ENCODE data around the gene PSTPIP1. TPM values are rescaled to one million over a fixed set of nuclear protein-coding genes. Genes with fewer than 3 reads are reported as not detected.

PSTPIP1 gene
- polyA plus RNA-seq, 2 of the 4 experiments (the other 2 are of a cell fraction) = not detected

- no peak for TF ChIP-seq HEYL (CRISPR knock-in tag; IDR thresholded peaks at IDR 0.05)
- no peak for TF ChIP-seq RCOR1 (IDR thresholded peaks at IDR 0.05; ENCODE audit: low read depth, low read length)
- no peak for TF ChIP-seq MAZ (IDR thresholded peaks at IDR 0.05; ENCODE audit: borderline replicate concordance, low read depth, low read length)
- TF ChIP-seq HOXB5 (CRISPR knock-in tag; IDR thresholded peaks at IDR 0.05) = no peak
- no peak for TF ChIP-seq NFE2L2 (conservative IDR thresholded peaks at IDR 0.05; ENCODE audit: low read length)
- Histone ChIP-seq H3K9me3 (no peaks in the 10 kb centered on the region), H3K4me2 (no peak overlapping the region), H3K4me1 (peaks cover 15% of the 10 kb centered on the region), H3K27ac (peak overlapping the region in 1 of 2 experiments; percentile 21; a peak in 1 of 6 replicates), H3K4me3 (no peak overlapping the region)
- WGBS (ENCODE audit: missing lambda C conversion rate) = 82% methylated on average over 5 of the region's 6 CpGs
- ChIA-PET CTCF (interaction anchor here (0.6 to 2.6 kb wide), 3 partner anchors 12 to 542 kb away, joined by 3 to 11 read pairs (median 3); no protein-coding TSS in a partner anchor), POLR2A (no interaction called here)
- no peak for DNase-seq (ENCODE audit: low read depth in 1 of 2, low spot score in 1 of 2)
- FAIRE-seq = no peak
- ATAC-seq = no peak
Observed at GRCh38 chr15:76994496-76994895, 430 bp upstream of the PSTPIP1 start.

- ChIA-PET CTCF (interaction anchor here (0.6 to 2.6 kb wide), 5 partner anchors 20 to 637 kb away, joined by 3 to 11 read pairs (median 3); no protein-coding TSS in a partner anchor), POLR2A (no interaction called here)
- Histone ChIP-seq H3K4me3 (no peak overlapping the region), H3K4me2 (no peak overlapping the region), H3K4me1 (peaks cover 15% of the 10 kb centered on the region), H3K27ac (peak overlapping the region in 1 of 2 experiments; percentile 44; a peak in 1 of 6 replicates), H3K9me3 (no peaks in the 10 kb centered on the region)
- WGBS (ENCODE audit: missing lambda C conversion rate) = 80% methylated on average over 9 of the region's 9 CpGs
- TF ChIP-seq ZNF302 (CRISPR knock-in tag; IDR thresholded peaks at IDR 0.05) (no peak), NPAS2 (CRISPR knock-in tag; IDR thresholded peaks at IDR 0.05; ENCODE audit: borderline replicate concordance) (no peak), RFX5 (IDR thresholded peaks at IDR 0.05) (no peak), KDM1A (IDR thresholded peaks at IDR 0.05; ENCODE audit: low read depth) (no peak), POLR2AphosphoS2 (conservative IDR thresholded peaks at IDR 0.05; ENCODE audit: low read length) (no peak), MYC (IDR thresholded peaks at IDR 0.05; ENCODE audit: borderline replicate concordance, low read length) (no peak), CBX8 (IDR thresholded peaks at IDR 0.05) (no peak)
- FAIRE-seq = no peak
- no peak for DNase-seq (ENCODE audit: low read depth in 1 of 2, low spot score in 1 of 2)
- ATAC-seq = no peak
Observed at GRCh38 chr15:76996076-76996525, 1.2 kb downstream of the PSTPIP1 start.

GRCh38 chr15:76996526-76997401 lies 1.8 kb downstream of the PSTPIP1 start:
- FAIRE-seq = no peak
- ChIA-PET POLR2A (no interaction called here), CTCF (interaction anchor here (0.9 to 1.1 kb wide), 3 partner anchors 21 to 39 kb away, joined by 3 to 5 read pairs (median 3); no protein-coding TSS in a partner anchor)
- WGBS (ENCODE audit: missing lambda C conversion rate) = 78% methylated on average over 9 of the region's 14 CpGs
- TF ChIP-seq RFX5 (IDR thresholded peaks at IDR 0.05) (no peak), FOSL2 (IDR thresholded peaks at IDR 0.05) (no peak), FOSL2 (CRISPR knock-in tag; IDR thresholded peaks at IDR 0.05) (peak; percentile 38; the same call in 1 of the 2 replicates)
- no peak for DNase-seq (ENCODE audit: low read depth in 1 of 2, low spot score in 1 of 2)
- Histone ChIP-seq H3K4me2 (0 out of 3 replicates have a peak overlapping the region, but pooled peaks have one; percentile 1), H3K4me1 (peaks cover 15% of the 10 kb centered on the region), H3K4me3 (no peak overlapping the region), H3K27ac (peak overlapping the region in 1 of 2 experiments; percentile 44; a peak in 2 of 6 replicates), H3K9me3 (no peaks in the 10 kb centered on the region)
- ATAC-seq = peak; percentile 38 to 50; a peak in 5 of 6 replicates

GRCh38 chr15:76998663-76999285 lies 3.8 kb downstream of the PSTPIP1 start:
- H3K9me3 ChIP-seq = no peaks in the 10 kb centered on the region
- no peak for ATAC-seq
- no peak overlapping the region for H3K27ac ChIP-seq
- no peak for DNase-seq (ENCODE audit: low read depth in 1 of 2, low spot score in 1 of 2)
- H3K4me1 ChIP-seq = peaks cover 15% of the 10 kb centered on the region
- WGBS (ENCODE audit: missing lambda C conversion rate) = 60% methylated on average over 8 of the region's 8 CpGs
- FAIRE-seq = no peak
- CTCF ChIA-PET = interaction anchor here (0.7 to 1.5 kb wide), 3 partner anchors 12 to 26 kb away, joined by 3 read pairs; no protein-coding TSS in a partner anchor
- H3K4me2 ChIP-seq = no peak overlapping the region
- no peak for TF ChIP-seq CBX8 (IDR thresholded peaks at IDR 0.05)
- no peak for TF ChIP-seq KDM5A (IDR thresholded peaks at IDR 0.05)
- TF ChIP-seq RCOR1 (IDR thresholded peaks at IDR 0.05; ENCODE audit: low read depth, low read length) = no peak
- TF ChIP-seq BCL3 (IDR thresholded peaks at IDR 0.05) = no peak
- TF ChIP-seq FOSB (CRISPR knock-in tag; IDR thresholded peaks at IDR 0.05) = no peak
- TF ChIP-seq GATA3 (IDR thresholded peaks at IDR 0.05; ENCODE audit: borderline replicate concordance) = no peak
- no peak for TF ChIP-seq EP300 (IDR thresholded peaks at IDR 0.05)
- TF ChIP-seq CBX2 (IDR thresholded peaks at IDR 0.05; ENCODE audit: borderline replicate concordance, low read depth) = no peak
- no peak for TF ChIP-seq REST (IDR thresholded peaks at IDR 0.05)
- no peak for TF ChIP-seq RARB (CRISPR knock-in tag; IDR thresholded peaks at IDR 0.05)
- TF ChIP-seq CHD2 (IDR thresholded peaks at IDR 0.05; ENCODE audit: low read length, partially characterized antibody) = no peak
- TF ChIP-seq ZSCAN20 (CRISPR knock-in tag; IDR thresholded peaks at IDR 0.05) = no peak
- H3K4me3 ChIP-seq = no peak overlapping the region
- POLR2A ChIA-PET = no interaction called here
